GM10266 (cell line): ENCODE measurements around the gene TMEM254.
"Not testable (repeated sequence)": the region's sequence is repeated elsewhere in the genome, so short reads cannot be mapped to it uniquely, and the experiment has no call there.

Experiments
- DNase-seq: peaks from one replicate; pipeline ENCODE4 v3.0.0; 2012; ENCODE audit errors: extremely low spot score
- CTCF ChIP-seq: IDR thresholded peaks from 2 replicates; pipeline ENCODE4 v1.5.1; 2012; ENCODE audit warnings: mild to moderate bottlenecking, low read depth; ENCODE audit not compliant: control insufficient read depth, insufficient read depth; ENCODE audit errors: missing control alignments

Gene TMEM254

GRCh38 chr10:80081801-80082750 is 3.6 kb downstream of the TMEM254 start:
- DNase-seq: no peak
- TF ChIP-seq CTCF: no peak

GRCh38 chr10:80090121-80090520 is 11.7 kb downstream of the TMEM254 start:
- DNase-seq: no peak
- TF ChIP-seq CTCF: no peak

- TF ChIP-seq CTCF: no peak
Measured at GRCh38 chr10:80094231-80094630, 15.8 kb downstream of the TMEM254 start.

GRCh38 chr10:80098272-80098671 is 19.8 kb downstream of the TMEM254 start:
- not testable (repeated sequence) for DNase-seq

More at GRCh38 chr10:80094231-80094630, 15.8 kb downstream of the TMEM254 start:
- no peak for DNase-seq

- DNase-seq: not testable (repeated sequence)
Measured at GRCh38 chr10:80099295-80099694, 20.8 kb downstream of the TMEM254 start.

- no peak for TF ChIP-seq CTCF
- no peak for DNase-seq
Measured at GRCh38 chr10:80100116-80100515, 21.7 kb downstream of the TMEM254 start.

- DNase-seq: no peak
- TF ChIP-seq CTCF: no peak
Measured at GRCh38 chr10:80100861-80101695, 22.6 kb downstream of the TMEM254 start.
